Stimulated activated CD8-positive, alpha-beta memory T cell treated with anti-CD3 and anti-CD28 coated beads, Interleukin-15, amount 100 ng/mL, for 1 hour (primary cell): Measurements from ENCODE around the gene RAB8A.
"Not testable (repeated sequence)": the region's sequence is repeated elsewhere in the genome, so short reads cannot be mapped to it uniquely, and the experiment has no call there.

Source experiments
- DNase-seq: peaks from one replicate; pipeline ENCODE4 v3.0.0-alpha.2; 2020; ENCODE audit warnings: low read depth

Gene RAB8A

GRCh38 chr19:16078759-16079707 lies 32.7 kb upstream of the RAB8A start:
- peak; percentile 37 for DNase-seq

- no peak for DNase-seq
These were observed 27.5 kb upstream of the RAB8A start for GRCh38 chr19:16084067-16084685.

GRCh38 chr19:16085115-16085514 lies 26.6 kb upstream of the RAB8A start:
- DNase-seq, result no peak

- DNase-seq, result not testable (repeated sequence)
These were observed 24.3 kb upstream of the RAB8A start for GRCh38 chr19:16087404-16087803.

GRCh38 chr19:16087940-16088339 lies 23.7 kb upstream of the RAB8A start:
- DNase-seq, result no peak

GRCh38 chr19:16088351-16089009 lies 23.2 kb upstream of the RAB8A start:
- DNase-seq, result no peak

- DNase-seq, result no peak
These were observed 22.5 kb upstream of the RAB8A start for GRCh38 chr19:16089010-16089846.

GRCh38 chr19:16091546-16092475 lies 19.9 kb upstream of the RAB8A start:
- DNase-seq, result no peak

GRCh38 chr19:16094360-16095070 lies 17.2 kb upstream of the RAB8A start:
- DNase-seq, result no peak

- no peak for DNase-seq
These were observed 16.6 kb upstream of the RAB8A start for GRCh38 chr19:16095071-16095571.

GRCh38 chr19:16096280-16096855 lies 15.3 kb upstream of the RAB8A start:
- no peak for DNase-seq

- no peak for DNase-seq
These were observed 13.3 kb upstream of the RAB8A start for GRCh38 chr19:16098416-16098768.

- DNase-seq, result no peak
These were observed 12.9 kb upstream of the RAB8A start for GRCh38 chr19:16098821-16099220.

- not testable (repeated sequence) for DNase-seq
These were observed 12.2 kb upstream of the RAB8A start for GRCh38 chr19:16099314-16099965.

GRCh38 chr19:16100524-16100923 lies 11.2 kb upstream of the RAB8A start:
- DNase-seq, result no peak

- no peak for DNase-seq
These were observed 7.0 kb upstream of the RAB8A start for GRCh38 chr19:16104722-16105121.

GRCh38 chr19:16106121-16106520 lies 5.6 kb upstream of the RAB8A start:
- DNase-seq, result no peak

GRCh38 chr19:16111909-16112752 lies 442 bp downstream of the RAB8A start:
- DNase-seq, result no peak
